GM18907 (cell line): ENCODE measurements around the gene TEX261.
"Not testable (repeated sequence)": the region's sequence is repeated elsewhere in the genome, so short reads cannot be mapped to it uniquely, and the experiment has no call there.

ENCODE experiments used
- ATAC-seq: cut with Tn5 transposase; IDR thresholded peaks from one replicate; pipeline ENCODE4 v1.9.1; 2021; ENCODE audit warnings: mild to moderate bottlenecking, moderate library complexity; ENCODE audit not compliant: unreplicated experiment

Gene TEX261

GRCh38 chr2:70994699-70995425, at the start of gene TEX261:
TSS of gene TEX261 (minus strand) at chr2:70994873. CDS start at chr2:70994757, 116 bp downstream.
- peak; percentile 95 for ATAC-seq

- ATAC-seq = no peak
These were observed 49.1 kb upstream of the TEX261 start for GRCh38 chr2:71043531-71044407.

- ATAC-seq = no peak
These were observed 47.6 kb upstream of the TEX261 start for GRCh38 chr2:71042287-71042686.

- not testable (repeated sequence) for ATAC-seq
These were observed 41.6 kb upstream of the TEX261 start for GRCh38 chr2:71036296-71036695.

- not testable (repeated sequence) for ATAC-seq
These were observed 29.0 kb upstream of the TEX261 start for GRCh38 chr2:71023553-71024243.

- not testable (repeated sequence) for ATAC-seq
These were observed 26.7 kb upstream of the TEX261 start for GRCh38 chr2:71021394-71021793.

GRCh38 chr2:71019989-71020388, 25.3 kb upstream of the TEX261 start:
- ATAC-seq = not testable (repeated sequence)

- ATAC-seq = no peak
These were observed 24.0 kb upstream of the TEX261 start for GRCh38 chr2:71018625-71019024.

GRCh38 chr2:71011786-71012185, 17.1 kb upstream of the TEX261 start:
- not testable (repeated sequence) for ATAC-seq

GRCh38 chr2:71008342-71008741, 13.7 kb upstream of the TEX261 start:
- ATAC-seq = no peak

GRCh38 chr2:71006955-71007799, 12.5 kb upstream of the TEX261 start:
- ATAC-seq = no peak

- no peak for ATAC-seq
These were observed 11.7 kb upstream of the TEX261 start for GRCh38 chr2:71006323-71006722.

- ATAC-seq = no peak
These were observed 10.9 kb upstream of the TEX261 start for GRCh38 chr2:71005271-71006202.

- ATAC-seq = no peak
These were observed 10.2 kb upstream of the TEX261 start for GRCh38 chr2:71004857-71005256.

GRCh38 chr2:71003966-71004755, 9.5 kb upstream of the TEX261 start:
- ATAC-seq = no peak

- no peak for ATAC-seq
These were observed 8.7 kb upstream of the TEX261 start for GRCh38 chr2:71003396-71003795.

GRCh38 chr2:71001981-71002570, 7.4 kb upstream of the TEX261 start:
- no peak for ATAC-seq

- ATAC-seq = no peak
These were observed 6.9 kb upstream of the TEX261 start for GRCh38 chr2:71001592-71001927.
